Naive thymus-derived CD4-positive, alpha-beta T cell (primary cell): ENCODE measurements around the gene MAGED1. TPM values are rescaled to one million over a fixed set of nuclear protein-coding genes. Genes with fewer than 3 reads are reported as not detected.
A peak's percentile ranks its signal among the peaks of the same experiment; 100 is the strongest.

Experiments
- ATAC-seq: fragments of 150-1000 bp; cut with Tn5 transposase; 2 replicates; pipeline ENCODE4 v1.10.0; 2021; ENCODE audit warnings: mild to moderate bottlenecking, moderate library complexity
- CTCF ChIA-PET: fragments of 350-600 bp; sonication (Branson Sonifier 250); formaldehyde crosslinking; loops from one replicate; lab custom pipeline; 2021; ENCODE audit warnings: antibody characterized with exemption; lab: Charles Lee
- POLR2A ChIA-PET: fragments of 350-600 bp; sonication (Branson Sonifier 250); formaldehyde crosslinking; loops from one replicate; lab custom pipeline; 2021; ENCODE audit warnings: antibody characterized with exemption, inconsistent platforms; lab: Charles Lee
- DNase-seq, 9 donors: peaks; one replicate each; pipeline versions ENCODE4 v3.0.0 to v3.0.0-alpha.2; 2020 to 2022; ENCODE audit warnings: mixed read lengths in 1 of 9
- H3K27ac ChIP-seq: one replicate; pipeline ENCODE4 v1.7.0; 2013; ENCODE audit warnings: mild to moderate bottlenecking, low read depth, low read length, moderate library complexity
- H3K27me3 ChIP-seq, 2 donors: one replicate each; pipeline ENCODE4 v1.7.0; 2013; ENCODE audit warnings: low read length in 2 of 2, mild to moderate bottlenecking in 2 of 2, moderate library complexity in 2 of 2; ENCODE audit not compliant: control insufficient read depth in 2 of 2, insufficient read depth in 2 of 2
- H3K36me3 ChIP-seq, 3 experiments: 1 replicate in 2 of 3; 2 replicates in 1 of 3; pipeline ENCODE4 v1.7.0; 2013; ENCODE audit warnings: low read length in 3 of 3, mild to moderate bottlenecking in 3 of 3, moderate library complexity in 1 of 3; ENCODE audit not compliant: insufficient read depth in 3 of 3, control insufficient read depth in 2 of 3
- H3K4me1 ChIP-seq, 2 donors: one replicate each; pipeline ENCODE4 v1.7.0; 2013; ENCODE audit warnings: low read length in 2 of 2, mild to moderate bottlenecking in 2 of 2, moderate library complexity in 1 of 2; ENCODE audit not compliant: control insufficient read depth in 2 of 2, insufficient read depth in 2 of 2
- H3K4me3 ChIP-seq: 2 replicates; pipeline ENCODE4 v1.7.0; 2013; ENCODE audit warnings: mild to moderate bottlenecking, low read length
- H3K9me3 ChIP-seq, 3 experiments: 1 replicate in 2 of 3; 2 replicates in 1 of 3; pipeline ENCODE4 v1.7.0; 2013; ENCODE audit warnings: low read length in 3 of 3; ENCODE audit not compliant: control insufficient read depth in 2 of 3
- H3K27ac Mint-ChIP-seq, 9 donors: one replicate each; pipeline ENCODE4 v1.8.0; 2020 to 2022; ENCODE audit warnings: mixed read lengths in 9 of 9, mild to moderate bottlenecking in 8 of 9, moderate library complexity in 5 of 9, inconsistent platforms in 2 of 9
- H3K27me3 Mint-ChIP-seq, 5 donors: one replicate each; pipeline ENCODE4 v1.8.0; 2021 to 2022; ENCODE audit warnings: mixed read lengths in 5 of 5, mild to moderate bottlenecking in 1 of 5
- H3K36me3 Mint-ChIP-seq, 5 donors: one replicate each; pipeline ENCODE4 v1.8.0; 2020 to 2022; ENCODE audit warnings: mixed read lengths in 5 of 5, mild to moderate bottlenecking in 3 of 5, inconsistent platforms in 1 of 5
- H3K4me1 Mint-ChIP-seq, 7 donors: one replicate each; pipeline ENCODE4 v1.8.0; 2020 to 2022; ENCODE audit warnings: mixed read lengths in 7 of 7, mild to moderate bottlenecking in 3 of 7, inconsistent platforms in 1 of 7
- H3K4me3 Mint-ChIP-seq, 10 donors: one replicate each; pipeline ENCODE4 v1.8.0; 2020 to 2022; ENCODE audit warnings: mild to moderate bottlenecking in 10 of 10, mixed read lengths in 10 of 10, moderate library complexity in 6 of 10, inconsistent platforms in 2 of 10
- H3K9me3 Mint-ChIP-seq, 11 donors: one replicate each; pipeline ENCODE4 v1.8.0; 2020 to 2022; ENCODE audit warnings: mixed read lengths in 11 of 11, mild to moderate bottlenecking in 4 of 11, inconsistent platforms in 1 of 11, moderate library complexity in 1 of 11
- intact Hi-C, 2 donors: fragments of 100-400 bp; cut with micrococcal nuclease; formaldehyde crosslinking; loops; one replicate each; pipeline ENCODE4 v1.15.1; 2023
- polyA plus RNA-seq, 2 donors: library from polyadenylated mRNA; unstranded; fragments of 300-500 nt; fragmentation: Illumina TruSeq; gene quantifications; one replicate each; pipeline ENCODE4 v1.2.3, GENCODE V29; 2021
- total RNA-seq, 6 experiments: library from RNA in 5 of 6; stranded (reverse) in 5 of 6; gene quantifications; 1 replicate in 5 of 6; 2 replicates in 1 of 6; pipeline ENCODE4 v1.2.3 and lab custom pipeline; 2021 to 2026

Gene MAGED1
- total and polyA plus RNA-seq, 7 experiments from 2014 or later: 26.3 to 61.7 (median 35.0) TPM

GRCh38 chrX:51874123-51874522, 19.3 kb upstream of the MAGED1 start:
- ATAC-seq: no peak
- CTCF ChIA-PET: no interaction called here
- POLR2A ChIA-PET: no interaction called here
- no peak for DNase-seq
- no peaks in the 10 kb centered on the region for H3K4me1 ChIP-seq
- no peaks in the 10 kb centered on the region for H3K9me3 ChIP-seq
- Mint-ChIP-seq H3K27me3 (no peaks in the 10 kb centered on the region), H3K4me3 (no peak overlapping the region), H3K4me1 (peaks cover 4 to 18% (median 8%) of the 10 kb centered on the region in 7 donors), H3K9me3 (peaks cover 0 to 3% (median 0%) of the 10 kb centered on the region in 11 donors), H3K27ac (peak overlapping the region in 1 of 9 donors; percentile 0), H3K36me3 (peaks cover 0 to 27% (median 5%) of the 10 kb centered on the region in 5 donors)
- no peaks in the 10 kb centered on the region for H3K27me3 ChIP-seq
- no peaks in the 10 kb centered on the region for H3K36me3 ChIP-seq
- no peak overlapping the region for H3K27ac ChIP-seq
- no peak overlapping the region for H3K4me3 ChIP-seq
- intact Hi-C loops: no loop called here

- DNase-seq (no peak), ATAC-seq (no peak)
- no peaks in the 10 kb centered on the region for H3K27me3 ChIP-seq
- Mint-ChIP-seq H3K27ac (no peak overlapping the region), H3K9me3 (peaks cover 0 to 2% (median 0%) of the 10 kb centered on the region in 11 donors), H3K4me1 (peaks cover 4 to 18% (median 8%) of the 10 kb centered on the region in 7 donors), H3K4me3 (no peak overlapping the region), H3K36me3 (peaks cover 0 to 25% (median 11%) of the 10 kb centered on the region in 5 donors), H3K27me3 (no peaks in the 10 kb centered on the region)
- no peak overlapping the region for H3K4me3 ChIP-seq
- no peaks in the 10 kb centered on the region for H3K4me1 ChIP-seq
- CTCF ChIA-PET: no interaction called here
- no peaks in the 10 kb centered on the region for H3K9me3 ChIP-seq
- H3K36me3 ChIP-seq: no peaks in the 10 kb centered on the region
- POLR2A ChIA-PET: no interaction called here
- no peak overlapping the region for H3K27ac ChIP-seq
- intact Hi-C loops: no loop called here
These were observed 17.0 kb upstream of the MAGED1 start for GRCh38 chrX:51876441-51876840.

- ATAC-seq (no peak), DNase-seq (no peak)
- no peaks in the 10 kb centered on the region for H3K4me1 ChIP-seq
- intact Hi-C loops: no loop called here
- no peaks in the 10 kb centered on the region for H3K27me3 Mint-ChIP-seq
- peaks cover 0 to 2% (median 0%) of the 10 kb centered on the region in 11 donors for H3K9me3 Mint-ChIP-seq
- no peaks in the 10 kb centered on the region for H3K9me3 ChIP-seq
- no peak overlapping the region for H3K27ac Mint-ChIP-seq
- H3K36me3 ChIP-seq: no peaks in the 10 kb centered on the region
- POLR2A ChIA-PET: no interaction called here
- H3K4me3 ChIP-seq: no peak overlapping the region
- no peak overlapping the region for H3K27ac ChIP-seq
- no peak overlapping the region for H3K4me3 Mint-ChIP-seq
- CTCF ChIA-PET: no interaction called here
- H3K36me3 Mint-ChIP-seq: peaks cover 0 to 20% (median 10%) of the 10 kb centered on the region in 5 donors
- no peaks in the 10 kb centered on the region for H3K27me3 ChIP-seq
- peaks cover 3 to 18% (median 7%) of the 10 kb centered on the region in 7 donors for H3K4me1 Mint-ChIP-seq
These were observed 15.4 kb upstream of the MAGED1 start for GRCh38 chrX:51878056-51878455.

- DNase-seq (no peak), ATAC-seq (no peak)
- Histone ChIP-seq H3K27ac (no peak overlapping the region), H3K36me3 (no peaks in the 10 kb centered on the region), H3K4me3 (no peak overlapping the region), H3K4me1 (peaks cover 0 to 3% of the 10 kb centered on the region in 2 donors), H3K9me3 (no peaks in the 10 kb centered on the region), H3K27me3 (no peaks in the 10 kb centered on the region)
- Mint-ChIP-seq H3K9me3 (peaks cover 0 to 2% (median 0%) of the 10 kb centered on the region in 11 donors), H3K27me3 (peaks cover 0 to 2% (median 0%) of the 10 kb centered on the region in 5 donors), H3K4me1 (peaks cover 6 to 23% (median 18%) of the 10 kb centered on the region in 7 donors), H3K27ac (peak overlapping the region in 1 of 9 donors; percentile 32), H3K4me3 (no peak overlapping the region), H3K36me3 (peaks cover 0 to 3% (median 0%) of the 10 kb centered on the region in 5 donors)
- intact Hi-C loops: loop anchor here (5.0 to 10.0 kb wide), 4 partner anchors 88 to 1107 kb away; partner anchors contain the start of gene NUDT11 (in 1 of the 2)
- POLR2A ChIA-PET: no interaction called here
- CTCF ChIA-PET: no interaction called here
These were observed 3.6 kb upstream of the MAGED1 start for GRCh38 chrX:51889851-51890250.

- peak overlapping the region in 8 of 10 donors; percentile 0 to 48 (median 39) for H3K4me3 Mint-ChIP-seq
These were observed 2.2 kb upstream of the MAGED1 start for GRCh38 chrX:51891245-51891644.

GRCh38 chrX:51891821-51892551, 1.4 kb upstream of the MAGED1 start:
- DNase-seq (no peak), ATAC-seq (no peak)
- Mint-ChIP-seq H3K4me1 (peaks cover 6 to 26% (median 19%) of the 10 kb centered on the region in 7 donors), H3K27me3 (peaks cover 0 to 2% (median 0%) of the 10 kb centered on the region in 5 donors), H3K4me3 (peak overlapping the region in 8 of 10 donors; percentile 5 to 56 (median 39)), H3K36me3 (peaks cover 0 to 5% (median 0%) of the 10 kb centered on the region in 5 donors), H3K27ac (peak overlapping the region; percentile 60 to 93 (median 88)), H3K9me3 (peaks cover 0 to 2% (median 0%) of the 10 kb centered on the region in 11 donors)
- no peaks in the 10 kb centered on the region for H3K9me3 ChIP-seq
- H3K4me1 ChIP-seq: peaks cover 0 to 3% of the 10 kb centered on the region in 2 donors
- ChIA-PET POLR2A (no interaction called here), CTCF (no interaction called here)
- H3K27ac ChIP-seq: peak overlapping the region; percentile 67
- H3K4me3 ChIP-seq: no peak overlapping the region
- intact Hi-C loops: loop anchor here (2.0 to 10.0 kb wide), 5 partner anchors 90 to 1105 kb away; partner anchors contain the start of gene NUDT11 (in 1 of the 2)
- H3K27me3 ChIP-seq: no peaks in the 10 kb centered on the region
- H3K36me3 ChIP-seq: no peaks in the 10 kb centered on the region

More at GRCh38 chrX:51891245-51891644, 2.2 kb upstream of the MAGED1 start:
- H3K27ac ChIP-seq: peak overlapping the region; percentile 40
- ChIA-PET POLR2A (no interaction called here), CTCF (no interaction called here)
- no peak for DNase-seq
- H3K27me3 ChIP-seq: no peaks in the 10 kb centered on the region
- intact Hi-C loops: loop anchor here (5.0 to 10.0 kb wide), 4 partner anchors 89 to 1106 kb away; partner anchors contain the start of gene NUDT11 (in 1 of the 2)
- peaks cover 0 to 3% of the 10 kb centered on the region in 2 donors for H3K4me1 ChIP-seq
- H3K4me3 ChIP-seq: no peak overlapping the region
- Mint-ChIP-seq H3K4me1 (peaks cover 6 to 26% (median 19%) of the 10 kb centered on the region in 7 donors), H3K36me3 (peaks cover 0 to 5% (median 0%) of the 10 kb centered on the region in 5 donors), H3K27me3 (peaks cover 0 to 2% (median 0%) of the 10 kb centered on the region in 5 donors), H3K9me3 (peaks cover 0 to 2% (median 0%) of the 10 kb centered on the region in 11 donors), H3K27ac (peak overlapping the region in 8 of 9 donors; percentile 60 to 93 (median 88))
- ATAC-seq: no peak
- H3K9me3 ChIP-seq: no peaks in the 10 kb centered on the region
- no peaks in the 10 kb centered on the region for H3K36me3 ChIP-seq
